ENCODE data around the gene PLAC8L1.
"Not testable (repeated sequence)": the region's sequence is repeated elsewhere in the genome, so short reads cannot be mapped to it uniquely, and the experiment has no call there.

Gene PLAC8L1, protein sequence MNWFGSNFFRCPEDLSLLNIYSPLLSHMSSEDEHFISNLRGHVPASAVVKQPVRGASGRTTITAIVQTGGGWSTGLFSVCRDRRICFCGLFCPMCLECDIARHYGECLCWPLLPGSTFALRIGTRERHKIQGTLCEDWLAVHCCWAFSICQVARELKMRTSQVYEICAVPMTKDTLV

GRCh38 chr5:146105477-146105876 lies at the start of gene PLAC8L1:
TSS of gene PLAC8L1 (minus strand) at chr5:146105577. CDS start at chr5:146104311, 1,266 bp downstream.
- DNase-seq (ENCODE audit: low spot score): no peak

DNA sequence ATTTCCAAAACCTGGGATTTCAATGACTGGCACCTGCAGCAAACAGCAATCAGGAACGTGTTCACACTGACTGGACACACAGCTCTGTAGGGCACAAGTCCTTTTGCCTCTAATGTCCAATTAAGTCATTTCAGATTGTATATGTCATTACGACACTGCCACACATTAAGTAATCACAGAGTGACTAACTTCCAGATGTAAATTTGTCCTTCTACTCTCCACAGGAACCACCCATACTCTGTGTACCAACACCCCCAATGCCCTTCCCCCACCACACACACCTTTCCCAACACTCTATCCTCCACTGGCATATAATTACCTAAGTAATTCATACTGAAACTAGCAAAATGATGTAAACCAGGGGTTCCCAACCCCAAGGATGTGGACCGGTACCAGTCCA lies 46.6 kb upstream of the PLAC8L1 start:
- DNase-seq (ENCODE audit: low spot score): no peak

DNA sequence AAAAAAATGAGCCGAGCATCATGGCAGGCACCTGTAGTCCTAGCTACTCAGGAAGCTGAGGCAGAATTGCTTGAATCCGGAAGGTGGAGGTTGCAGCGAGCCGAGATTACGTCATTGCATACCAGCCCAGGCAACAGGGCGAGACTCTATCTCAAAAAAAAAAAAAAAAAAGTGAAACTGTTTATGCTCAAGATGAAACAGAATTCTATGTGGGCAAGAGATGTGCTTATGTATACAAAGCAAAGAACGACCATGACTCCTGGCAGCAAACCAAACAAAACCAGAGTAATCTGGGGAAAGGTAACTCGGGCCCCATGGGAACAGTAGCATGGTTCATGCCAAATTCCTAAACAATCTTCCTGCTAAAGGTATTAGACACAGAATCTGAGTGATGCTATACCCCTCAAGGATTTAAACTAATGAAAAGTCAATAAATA lies 32.6 kb upstream of the PLAC8L1 start:
- no peak for DNase-seq (ENCODE audit: low spot score)

DNA sequence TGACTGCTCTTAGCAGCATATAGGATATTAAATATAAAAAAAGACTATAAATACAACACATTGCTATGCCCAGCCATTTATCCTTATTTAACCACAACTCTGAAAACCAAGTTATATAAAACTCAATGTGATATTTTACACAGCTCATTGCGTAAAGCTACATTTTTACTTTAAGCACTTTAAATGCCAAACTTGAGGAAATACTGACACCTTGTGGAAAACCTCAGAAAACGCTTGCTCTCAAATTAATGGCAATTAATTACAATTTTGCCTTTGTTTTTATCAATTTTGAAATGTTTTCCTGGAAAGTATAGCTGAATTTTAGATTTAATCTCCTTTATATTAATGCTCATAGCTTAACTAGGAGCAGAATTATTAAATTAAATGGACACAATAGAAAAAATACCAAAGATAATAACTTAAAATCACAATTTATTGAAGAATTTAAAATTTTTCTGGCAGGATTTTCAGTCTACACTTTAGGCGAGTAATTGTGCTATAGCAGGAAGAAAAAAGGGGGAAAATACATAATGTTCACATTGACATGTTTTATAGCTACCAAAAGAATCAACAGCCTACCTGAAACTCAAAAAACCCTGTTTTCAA lies 25.2 kb upstream of the PLAC8L1 start:
- DNase-seq (ENCODE audit: low spot score): no peak

DNA sequence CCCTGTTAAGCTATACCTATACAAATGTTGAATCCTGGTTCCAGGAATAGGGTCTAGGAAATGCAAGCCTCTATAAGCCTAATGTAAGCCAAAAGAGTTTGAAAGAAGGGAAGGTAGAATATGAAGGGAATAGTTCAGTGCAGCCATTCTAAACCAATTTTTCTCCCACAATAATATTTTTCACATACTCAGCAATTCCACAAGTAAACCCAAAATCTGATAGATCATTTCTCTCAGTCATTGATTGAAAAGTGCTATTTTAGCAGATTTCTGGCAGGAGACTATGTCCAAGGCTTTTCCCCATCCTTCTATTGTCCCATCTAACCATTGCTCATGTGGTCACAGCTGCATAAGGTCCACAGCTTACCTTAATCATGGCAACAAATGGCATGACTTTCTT lies 20.7 kb upstream of the PLAC8L1 start:
- no peak for DNase-seq (ENCODE audit: low spot score)

DNA sequence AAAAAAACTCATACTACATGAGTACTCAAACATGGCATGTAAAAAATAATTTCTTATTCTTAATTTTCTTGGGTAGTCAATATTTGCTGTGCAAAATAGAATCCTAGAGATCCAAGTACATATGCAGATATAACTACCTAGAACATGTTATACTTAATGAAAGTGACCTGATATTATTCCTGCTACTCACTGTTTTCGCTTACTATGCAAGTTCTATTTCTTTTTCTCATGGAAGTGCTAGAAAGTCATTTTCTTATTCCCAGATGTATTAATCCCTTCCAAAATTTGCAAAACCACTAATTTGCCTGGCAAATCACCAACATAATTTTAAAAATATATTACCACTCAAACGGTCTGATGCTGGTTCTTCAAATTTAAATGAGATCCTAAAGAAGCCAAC lies 19.2 kb upstream of the PLAC8L1 start:
- no peak for DNase-seq (ENCODE audit: low spot score)

DNA sequence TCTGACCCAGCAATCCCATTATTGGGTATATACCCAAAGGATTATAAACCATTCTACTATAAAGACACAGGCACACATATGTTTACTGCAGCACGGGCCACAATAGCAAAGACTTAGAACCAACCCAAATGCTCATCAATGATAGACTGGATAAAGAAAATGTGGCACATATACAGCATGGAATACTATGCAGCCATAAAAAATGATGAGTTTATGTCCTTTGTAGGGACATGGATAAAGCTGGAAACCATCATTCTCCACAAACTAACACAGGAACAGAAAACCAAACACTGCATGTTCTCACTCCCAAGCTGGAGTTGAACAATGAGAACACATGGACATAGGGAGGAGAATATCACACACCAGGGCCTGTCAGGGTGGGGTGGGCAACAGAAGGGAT lies 16.1 kb upstream of the PLAC8L1 start:
- not testable (repeated sequence) for DNase-seq (ENCODE audit: low spot score)

- no peak for DNase-seq (ENCODE audit: low spot score)
Measured at GRCh38 chr5:146118322-146118721, 12.9 kb upstream of the PLAC8L1 start.

DNA sequence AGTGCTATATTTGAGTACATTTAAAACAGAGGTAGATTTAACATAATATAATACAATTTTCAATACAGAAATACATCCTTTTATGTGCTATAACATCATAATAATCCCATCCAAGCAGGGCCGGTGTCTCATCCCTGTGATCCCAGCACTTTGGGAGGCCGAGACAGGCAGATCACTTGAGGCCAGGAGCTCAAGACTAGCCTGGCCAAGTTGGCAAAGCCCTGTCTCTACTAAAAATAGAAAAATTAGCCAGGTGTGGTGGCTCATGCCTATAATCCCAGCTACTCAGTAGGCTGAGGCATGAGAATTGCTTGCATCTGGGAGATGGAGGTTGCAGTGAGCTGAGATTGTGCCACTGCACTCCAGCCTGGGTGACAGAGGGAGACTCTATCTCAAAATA lies 11.8 kb upstream of the PLAC8L1 start:
- not testable (repeated sequence) for DNase-seq (ENCODE audit: low spot score)

DNA sequence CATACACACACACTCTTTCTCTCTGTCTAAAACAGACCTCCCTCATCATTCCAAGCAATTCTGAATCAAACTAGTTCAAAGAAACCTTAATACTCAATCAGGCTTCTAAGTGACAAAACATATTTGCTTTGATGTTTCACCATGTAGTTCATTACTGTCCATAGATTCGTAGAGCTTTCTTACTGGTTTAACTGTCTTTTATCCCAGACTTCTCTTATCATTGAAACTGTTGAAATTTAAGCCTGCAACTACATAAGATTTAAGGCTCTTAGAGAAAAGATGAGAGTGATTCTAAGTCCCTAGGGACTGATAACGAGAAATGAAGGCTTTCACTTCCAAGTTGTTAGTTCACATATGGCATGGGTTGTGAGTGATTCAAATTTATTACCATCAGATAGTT lies 11.0 kb upstream of the PLAC8L1 start:
- no peak for DNase-seq (ENCODE audit: low spot score)

DNA sequence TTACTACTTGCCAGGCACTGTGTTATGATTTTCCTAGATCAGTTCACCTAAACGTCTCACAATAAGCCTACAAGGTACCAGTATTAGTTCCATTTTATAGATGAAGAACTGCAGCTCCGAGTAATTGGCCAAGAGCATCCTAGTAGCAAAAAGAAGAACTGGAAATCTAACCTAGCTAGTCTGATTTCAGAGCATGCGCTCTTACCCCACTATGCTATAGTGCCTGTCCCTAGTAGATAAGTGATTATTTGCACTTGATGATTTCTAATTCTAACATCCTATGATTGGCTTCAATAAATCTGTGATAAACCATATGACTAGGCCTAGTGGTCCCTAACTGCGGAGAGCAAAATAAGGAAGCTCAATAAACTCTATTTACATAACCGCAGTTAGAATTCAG lies 7.1 kb upstream of the PLAC8L1 start:
- no peak for DNase-seq (ENCODE audit: low spot score)

GRCh38 chr5:146111409-146111808 lies 6.0 kb upstream of the PLAC8L1 start:
- DNase-seq (ENCODE audit: low spot score): no peak

DNA sequence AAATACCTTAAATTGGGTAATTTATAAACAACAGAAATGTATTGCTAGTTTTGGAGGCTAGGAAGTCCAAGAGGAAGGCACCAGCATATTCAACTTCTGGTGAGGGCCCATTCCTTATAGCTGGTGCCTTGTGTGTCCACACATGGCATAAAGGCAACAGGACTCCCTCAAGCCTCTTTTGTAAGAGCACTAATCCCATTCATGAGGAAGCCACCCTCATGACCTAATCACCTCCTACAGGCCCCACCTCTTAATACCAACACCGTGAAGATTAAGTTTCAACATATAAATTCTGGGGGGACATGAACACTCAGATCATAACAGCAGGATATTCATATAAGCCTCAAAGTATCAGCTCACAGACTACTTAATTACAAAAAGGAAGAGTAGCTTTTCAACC lies 4.0 kb upstream of the PLAC8L1 start:
- no peak for DNase-seq (ENCODE audit: low spot score)

GRCh38 chr5:146108870-146109269 lies 3.5 kb upstream of the PLAC8L1 start:
- DNase-seq (ENCODE audit: low spot score): not testable (repeated sequence)

DNA sequence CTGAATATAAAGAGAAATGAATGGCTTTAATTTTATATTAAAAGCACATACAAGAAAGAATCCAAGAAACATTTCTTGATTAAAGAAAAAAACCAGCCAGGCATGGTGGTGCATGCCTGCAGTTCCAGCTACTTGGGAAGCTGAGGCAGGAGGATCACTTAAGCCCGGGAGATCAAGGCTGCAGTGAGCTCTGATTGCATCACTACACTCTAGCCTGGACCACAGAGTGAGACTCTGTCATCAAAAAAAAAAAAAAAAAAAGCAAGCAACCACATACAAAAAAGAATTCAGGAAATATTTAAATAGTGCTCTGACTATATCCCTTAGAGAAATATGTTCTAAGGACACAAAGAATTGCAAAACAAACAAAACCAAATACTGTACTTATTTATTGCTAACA lies 2.5 kb upstream of the PLAC8L1 start:
- no peak for DNase-seq (ENCODE audit: low spot score)

DNA sequence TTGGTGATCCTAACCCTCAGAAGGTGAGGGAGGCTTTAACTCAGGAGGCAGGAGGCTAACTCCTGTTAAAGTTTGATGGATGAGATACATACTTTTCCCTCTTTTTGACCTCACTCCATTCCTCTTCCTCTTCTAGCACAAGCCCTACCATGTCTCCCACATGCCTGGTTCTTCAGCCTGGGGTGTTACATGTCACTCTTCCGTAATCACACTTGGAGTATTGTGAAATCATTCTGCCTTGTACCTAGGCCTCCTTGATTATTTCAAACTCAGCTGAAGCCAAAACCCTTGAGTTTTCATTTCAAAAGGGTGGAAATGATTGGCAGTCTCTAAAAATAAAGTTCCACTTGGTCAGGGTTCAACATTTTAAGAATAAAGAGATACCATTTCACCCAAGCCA lies 1.8 kb downstream of the PLAC8L1 start:
- DNase-seq (ENCODE audit: low spot score): no peak

DNA sequence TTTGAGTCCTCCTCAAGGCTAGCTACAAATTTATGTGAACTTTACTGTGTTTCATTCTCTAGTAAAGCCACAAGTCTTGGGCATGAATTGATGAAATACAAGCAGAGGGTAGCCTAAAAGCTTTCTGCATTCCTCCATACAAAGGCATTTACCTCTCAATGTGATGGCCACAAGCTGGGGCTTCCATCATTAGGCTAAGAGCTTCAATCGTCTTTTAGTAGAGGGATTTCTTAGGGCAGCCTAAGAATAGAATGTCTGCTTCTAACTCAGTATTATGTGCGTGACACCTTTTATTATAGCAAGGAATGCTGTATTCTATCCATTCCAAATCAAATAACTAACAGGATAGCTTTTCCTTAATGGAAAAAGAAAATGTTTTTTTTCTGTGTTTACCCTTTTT lies 3.7 kb downstream of the PLAC8L1 start:
- no peak for DNase-seq (ENCODE audit: low spot score)

- no peak for DNase-seq (ENCODE audit: low spot score)
Measured at GRCh38 chr5:146098047-146098446, 7.3 kb downstream of the PLAC8L1 start.

- no peak for DNase-seq (ENCODE audit: low spot score)
Measured at GRCh38 chr5:146091881-146092280, 13.5 kb downstream of the PLAC8L1 start.

- no peak for DNase-seq (ENCODE audit: low spot score)
Measured at GRCh38 chr5:146089287-146089686, 16.1 kb downstream of the PLAC8L1 start.

GRCh38 chr5:146088098-146088497 lies 17.3 kb downstream of the PLAC8L1 start:
- no peak for DNase-seq (ENCODE audit: low spot score)

- no peak for DNase-seq (ENCODE audit: low spot score)
Measured at GRCh38 chr5:146084376-146084775, 21.0 kb downstream of the PLAC8L1 start.

DNA sequence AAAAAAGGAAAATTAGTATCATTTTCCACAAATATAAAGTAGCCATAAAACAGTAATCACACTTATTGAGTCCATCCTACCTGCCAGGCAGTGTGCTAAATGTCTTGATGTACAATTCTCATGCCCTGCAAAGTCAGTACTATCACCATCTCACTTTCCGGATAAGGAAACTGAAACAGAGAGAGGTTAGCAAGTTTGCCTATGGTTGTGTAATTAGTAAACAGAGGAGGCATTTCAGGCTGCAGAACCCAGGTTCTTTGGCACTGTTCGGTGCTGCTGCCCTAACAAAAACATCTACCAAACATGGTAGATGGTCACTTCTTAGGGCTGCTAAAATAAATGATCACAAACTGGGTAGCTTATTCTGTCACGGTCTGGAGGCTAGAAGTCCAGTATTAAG lies 22.6 kb downstream of the PLAC8L1 start:
- DNase-seq (ENCODE audit: low spot score): no peak

- no peak for DNase-seq (ENCODE audit: low spot score)
Measured at GRCh38 chr5:146081556-146081955, 23.8 kb downstream of the PLAC8L1 start.

Measured in germinal center (tissue), 1 donor.